Common myeloid progenitor, CD34-positive (primary cell): Measurements from ENCODE around the gene SAMD4B.
"Not testable (repeated sequence)": the region's sequence is repeated elsewhere in the genome, so short reads cannot be mapped to it uniquely, and the experiment has no call there.

Experiments
- CTCF ChIA-PET: fragments of 350-600 bp; sonication (Branson Sonifier 250); formaldehyde crosslinking; loops from one replicate; lab custom pipeline; 2021; ENCODE audit warnings: antibody characterized with exemption; lab: Charles Lee
- POLR2A ChIA-PET: fragments of 350-600 bp; sonication (Branson Sonifier 250); formaldehyde crosslinking; loops from one replicate; lab custom pipeline; 2021; ENCODE audit warnings: antibody characterized with exemption; lab: Charles Lee
- DNase-seq, 3 donors: peaks; one replicate each; pipeline versions ENCODE4 v3.0.0 to v3.0.0-alpha.2; 2013
- H3K27ac ChIP-seq, 2 experiments: 1 replicate in 1 of 2; 2 replicates in 1 of 2; pipeline ENCODE4 v1.7.0; 2013; ENCODE audit warnings: inconsistent platforms in 2 of 2, low read length in 2 of 2, mild to moderate bottlenecking in 2 of 2, low read depth in 1 of 2, moderate library complexity in 1 of 2; ENCODE audit not compliant: severe bottlenecking in 2 of 2, insufficient read depth in 1 of 2, poor library complexity in 1 of 2
- H3K27me3 ChIP-seq, 5 experiments: replicated peaks in 2 of 5; 1 replicate in 3 of 5; 2 replicates in 2 of 5; pipeline versions ENCODE4 v1.6.1 to v1.7.0; 2013; ENCODE audit warnings: low read length in 4 of 5, mild to moderate bottlenecking in 2 of 5, moderate library complexity in 2 of 5, inconsistent platforms in 1 of 5; ENCODE audit not compliant: insufficient read depth in 5 of 5, control insufficient read depth in 4 of 5
- H3K36me3 ChIP-seq, 4 experiments: 1 replicate in 2 of 4; 2 replicates in 2 of 4; pipeline versions ENCODE4 v1.6.1 to v1.7.0; 2013; ENCODE audit warnings: low read length in 3 of 4, control low read depth in 1 of 4, mild to moderate bottlenecking in 1 of 4; ENCODE audit not compliant: control insufficient read depth in 4 of 4, insufficient read depth in 4 of 4
- H3K4me1 ChIP-seq, 4 experiments: 1 replicate in 3 of 4; 2 replicates in 1 of 4; pipeline versions ENCODE4 v1.6.1 to v1.7.1; 2013; ENCODE audit warnings: low read length in 3 of 4, mild to moderate bottlenecking in 3 of 4, control low read depth in 1 of 4, inconsistent platforms in 1 of 4, moderate library complexity in 1 of 4; ENCODE audit not compliant: control insufficient read depth in 4 of 4, insufficient read depth in 4 of 4; ENCODE audit errors: control extremely low read depth in 1 of 4
- H3K4me3 ChIP-seq, 7 experiments: 1 replicate in 4 of 7; 2 replicates in 3 of 7; pipeline versions ENCODE4 v1.5.1 to v1.7.0; 2013; ENCODE audit warnings: mild to moderate bottlenecking in 7 of 7, low read length in 6 of 7, moderate library complexity in 6 of 7, inconsistent platforms in 2 of 7, low read depth in 2 of 7, control low read depth in 1 of 7; ENCODE audit not compliant: insufficient read depth in 4 of 7, control insufficient read depth in 1 of 7; ENCODE audit errors: extremely low read depth in 1 of 7
- H3K9me3 ChIP-seq, 5 experiments: 1 replicate in 4 of 5; 2 replicates in 1 of 5; pipeline versions ENCODE4 v1.6.1 to v1.7.1; 2013; ENCODE audit warnings: low read length in 4 of 5, mild to moderate bottlenecking in 2 of 5, inconsistent platforms in 1 of 5, low read depth in 1 of 5, moderate library complexity in 1 of 5; ENCODE audit not compliant: control insufficient read depth in 4 of 5, insufficient read depth in 2 of 5; ENCODE audit errors: control extremely low read depth in 1 of 5
- WGBS: methylation state at CpG from one replicate; pipeline ENCODE4 v1.1.5; 2013; ENCODE audit not compliant: insufficient coverage; 5-methylcytosine and 5-hydroxymethylcytosine counted together

Gene SAMD4B

GRCh38 chr19:39334444-39334976, 7.7 kb upstream of the SAMD4B start:
- WGBS, result 83% methylated on average over 5 of the region's 5 CpGs
- Histone ChIP-seq H3K27ac (peak overlapping the region; percentile 88 to 92), H3K36me3 (peaks cover 2 to 23% (median 15%) of the 10 kb centered on the region in 4 experiments), H3K4me3 (peak overlapping the region in 6 of 7 experiments; percentile 82 to 96 (median 90)), H3K9me3 (no peaks in the 10 kb centered on the region), H3K4me1 (peaks cover 7 to 64% (median 46%) of the 10 kb centered on the region in 4 experiments), H3K27me3 (no peaks in the 10 kb centered on the region)
- no peak for DNase-seq
- CTCF ChIA-PET, result interaction anchor here (1.0 to 1.5 kb wide), 4 partner anchors 8 to 123 kb away, joined by 3 to 4 read pairs (median 4); no protein-coding TSS in a partner anchor
- POLR2A ChIA-PET, result no interaction called here

DNA sequence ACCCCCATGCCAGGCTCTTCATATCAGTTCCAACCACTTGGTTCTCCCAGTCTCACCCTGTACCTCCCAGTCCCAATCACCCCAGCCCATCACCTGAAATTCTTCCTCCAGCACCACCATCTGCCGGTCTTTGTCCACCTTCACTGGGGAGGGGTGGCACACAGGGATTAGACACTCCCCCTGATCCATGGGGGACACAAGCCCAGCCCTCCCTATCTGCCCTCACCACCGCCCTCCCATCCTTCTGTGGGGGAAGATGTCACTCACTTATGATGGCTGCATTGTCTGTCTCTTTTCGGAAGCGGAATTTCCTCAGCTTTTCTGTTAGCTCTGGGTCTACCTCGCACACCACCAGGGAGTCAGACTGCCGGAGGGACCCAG, 7.1 kb upstream of the SAMD4B start:
- peak overlapping the region; percentile 79 to 96 (median 90) for H3K4me3 ChIP-seq

DNA sequence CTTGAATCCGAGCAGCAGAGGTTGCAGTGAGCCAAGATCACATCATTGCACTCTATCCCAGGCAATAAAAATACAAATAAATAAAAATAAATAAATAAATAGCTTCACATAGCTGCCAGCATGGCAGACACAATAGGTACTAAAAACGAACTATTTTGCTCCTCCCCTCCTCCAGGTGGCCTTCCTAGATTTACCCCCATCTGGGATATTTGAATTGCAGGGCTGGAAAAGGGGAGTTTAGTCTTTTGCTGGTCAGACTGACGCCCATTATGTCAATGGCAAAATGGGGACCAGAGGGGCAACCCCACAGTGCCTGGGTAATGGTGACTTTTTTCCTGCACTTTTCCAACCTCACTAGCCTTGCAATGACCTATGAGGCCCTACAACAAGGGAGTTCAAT, 5.7 kb upstream of the SAMD4B start:
- CTCF ChIA-PET, result interaction anchor here (1.5 kb wide), 1 partner anchor 214 kb away, joined by 4 read pairs; no protein-coding TSS in a partner anchor
- WGBS, result 89% methylated on average over 1 of the region's 3 CpGs
- no peak for DNase-seq
- Histone ChIP-seq H3K27ac (peak overlapping the region; percentile 88 to 92), H3K4me3 (peak overlapping the region in 1 of 7 experiments; percentile 90), H3K9me3 (no peaks in the 10 kb centered on the region), H3K27me3 (no peaks in the 10 kb centered on the region), H3K36me3 (peaks cover 0 to 9% (median 3%) of the 10 kb centered on the region in 4 experiments), H3K4me1 (peaks cover 14 to 68% (median 54%) of the 10 kb centered on the region in 4 experiments)
- POLR2A ChIA-PET, result interaction anchor here (0.6 to 1.7 kb wide), 2 partner anchors 55 to 141 kb away, joined by 4 to 7 read pairs; partner anchors contain the start of genes MED29 and PAF1

More for the DNA sequence above, 7.1 kb upstream of the SAMD4B start:
- Histone ChIP-seq H3K4me1 (peaks cover 10 to 67% (median 51%) of the 10 kb centered on the region in 4 experiments), H3K36me3 (peaks cover 2 to 20% (median 11%) of the 10 kb centered on the region in 4 experiments), H3K27me3 (no peaks in the 10 kb centered on the region), H3K27ac (peak overlapping the region; percentile 88 to 92), H3K9me3 (no peaks in the 10 kb centered on the region)
- DNase-seq, result peak in 2 of 3 donors; percentile 64 to 75
- ChIA-PET CTCF (interaction anchor here (1.1 to 1.5 kb wide), 3 partner anchors 9 to 213 kb away, joined by 4 read pairs; no protein-coding TSS in a partner anchor), POLR2A (interaction anchor here (0.6 to 1.7 kb wide), 3 partner anchors 8 to 56 kb away, joined by 3 to 7 read pairs (median 4); partner anchors contain the start of genes MED29 and PAF1)
- 0% methylated on average over 4 of the region's 6 CpGs for WGBS

DNA sequence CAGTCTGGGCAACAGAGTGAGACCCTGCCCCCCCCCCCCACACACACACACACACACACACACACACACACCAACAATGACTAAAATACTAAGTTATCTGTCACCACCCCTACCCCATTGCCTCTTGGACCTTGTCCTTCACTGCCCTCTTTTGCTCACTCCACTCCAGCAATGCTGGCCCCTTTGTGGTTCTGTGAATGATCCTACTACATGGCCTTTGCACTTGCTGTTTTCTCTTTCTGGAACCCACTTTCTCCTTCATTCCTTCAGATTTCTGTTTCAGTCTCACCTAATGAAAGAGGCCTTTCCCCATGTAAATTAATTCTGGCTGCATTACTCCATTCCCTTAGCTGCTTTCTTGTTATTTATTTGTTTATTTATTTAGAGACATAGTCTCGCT, 2.5 kb upstream of the SAMD4B start:
- ChIA-PET POLR2A (no interaction called here), CTCF (no interaction called here)
- DNase-seq, result peak in 1 of 3 donors; percentile 66
- WGBS, result no CpG with 5 or more reads among the region's 1 CpG
- no peaks in the 10 kb centered on the region for H3K36me3 ChIP-seq
- H3K27me3 ChIP-seq, result no peaks in the 10 kb centered on the region
- H3K9me3 ChIP-seq, result no peaks in the 10 kb centered on the region
- peak overlapping the region in 2 of 7 experiments; percentile 5 to 100 for H3K4me3 ChIP-seq
- peaks cover 14 to 60% (median 47%) of the 10 kb centered on the region in 4 experiments for H3K4me1 ChIP-seq
- H3K27ac ChIP-seq, result peak overlapping the region in 1 of 2 experiments; percentile 88

DNA sequence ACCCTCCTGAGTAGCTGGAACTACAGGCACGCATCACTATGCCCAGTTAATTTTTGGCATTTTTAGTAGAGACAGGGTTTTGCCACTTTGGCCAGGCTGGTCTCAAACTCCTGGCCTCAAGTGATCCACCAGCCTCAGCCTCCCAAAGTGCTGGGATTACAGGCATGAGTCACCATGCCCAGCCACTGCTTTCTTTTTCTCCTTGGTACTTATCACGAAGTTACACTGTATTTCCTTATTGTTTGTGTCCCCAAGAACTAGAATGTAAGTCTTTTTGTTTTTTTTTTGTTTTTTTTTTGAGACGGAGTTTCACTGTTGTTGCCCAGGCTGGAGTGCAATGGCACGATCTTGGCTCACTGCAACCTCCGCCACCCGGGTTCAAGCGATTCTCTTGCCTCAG, 2.1 kb upstream of the SAMD4B start:
- H3K27me3 ChIP-seq, H3K36me3 ChIP-seq, CTCF ChIA-PET, POLR2A ChIA-PET, H3K9me3 ChIP-seq: not testable (repeated sequence)
- DNase-seq, result peak in 2 of 3 donors; percentile 67 to 69
- Histone ChIP-seq H3K4me3 (peak overlapping the region in 3 of 7 experiments; percentile 99 to 100 (median 100)), H3K4me1 (peaks cover 14 to 61% (median 49%) of the 10 kb centered on the region in 4 experiments), H3K27ac (peak overlapping the region; percentile 75 to 88)
- WGBS, result 94% methylated on average over 2 of the region's 7 CpGs

DNA sequence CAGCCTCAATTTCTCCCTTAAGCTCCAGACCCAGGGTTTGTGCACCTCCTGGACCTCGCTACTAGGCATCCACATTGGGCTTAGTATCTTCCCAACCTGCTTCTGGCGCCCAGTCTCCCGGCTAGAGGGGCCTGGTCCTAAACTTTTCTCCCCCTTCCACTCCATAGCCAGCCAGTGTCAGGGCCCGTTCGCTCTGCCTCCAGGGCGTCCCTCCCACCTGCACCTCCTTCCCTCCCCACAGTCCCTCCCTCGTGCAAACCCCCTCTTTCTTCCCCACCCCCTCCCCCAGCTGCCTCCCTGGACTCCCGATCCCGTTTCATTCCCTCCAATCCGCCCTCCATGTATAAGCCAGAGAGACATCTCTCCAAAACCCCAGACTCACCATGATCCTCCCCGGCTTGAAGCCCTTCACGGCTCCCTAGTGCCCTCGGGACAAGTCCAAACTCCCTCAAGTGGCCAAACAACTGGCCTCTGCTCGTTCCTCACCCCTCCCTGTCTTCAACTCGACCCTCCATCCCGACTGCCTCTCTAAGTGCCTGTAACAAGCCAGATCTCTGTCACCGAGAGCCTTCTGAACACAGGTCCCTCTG, 997 bp upstream of the SAMD4B start:
- Histone ChIP-seq H3K4me3 (peak overlapping the region; percentile 83 to 100 (median 97)), H3K9me3 (no peaks in the 10 kb centered on the region), H3K36me3 (peaks cover 0 to 11% (median under 1%) of the 10 kb centered on the region in 4 experiments), H3K27me3 (no peaks in the 10 kb centered on the region), H3K4me1 (peaks cover 14 to 60% (median 48%) of the 10 kb centered on the region in 4 experiments), H3K27ac (peak overlapping the region; percentile 75 to 88)
- peak in 1 of 3 donors; percentile 38 for DNase-seq
- WGBS, result 1% methylated on average over 12 of the region's 17 CpGs
- ChIA-PET CTCF (no interaction called here), POLR2A (interaction anchor here (1.0 to 1.7 kb wide), 2 partner anchors 57 to 71 kb away, joined by 5 to 6 read pairs; partner anchors contain the start of gene PLEKHG2)
